C4-2B (cell line): ENCODE results near the gene SPIN2B.
"Not testable (repeated sequence)": the region's sequence is repeated elsewhere in the genome, so short reads cannot be mapped to it uniquely, and the experiment has no call there.

Experiments used
- ZFX ChIP-seq: fragments of 450-650 bp; IDR thresholded peaks from 2 replicates; pipeline ENCODE4 v1.6.1; 2017
- TF ChIP-seq, protein P1 (sequence below): fragments of 450-650 bp; conservative IDR thresholded peaks from 2 replicates; pipeline ENCODE4 v1.5.1; 2017; ENCODE audit warnings: mild to moderate bottlenecking

GRCh38 chrX:57152222-57152621, 30.9 kb upstream of the SPIN2B start:
- TF ChIP-seq, protein P1, sequence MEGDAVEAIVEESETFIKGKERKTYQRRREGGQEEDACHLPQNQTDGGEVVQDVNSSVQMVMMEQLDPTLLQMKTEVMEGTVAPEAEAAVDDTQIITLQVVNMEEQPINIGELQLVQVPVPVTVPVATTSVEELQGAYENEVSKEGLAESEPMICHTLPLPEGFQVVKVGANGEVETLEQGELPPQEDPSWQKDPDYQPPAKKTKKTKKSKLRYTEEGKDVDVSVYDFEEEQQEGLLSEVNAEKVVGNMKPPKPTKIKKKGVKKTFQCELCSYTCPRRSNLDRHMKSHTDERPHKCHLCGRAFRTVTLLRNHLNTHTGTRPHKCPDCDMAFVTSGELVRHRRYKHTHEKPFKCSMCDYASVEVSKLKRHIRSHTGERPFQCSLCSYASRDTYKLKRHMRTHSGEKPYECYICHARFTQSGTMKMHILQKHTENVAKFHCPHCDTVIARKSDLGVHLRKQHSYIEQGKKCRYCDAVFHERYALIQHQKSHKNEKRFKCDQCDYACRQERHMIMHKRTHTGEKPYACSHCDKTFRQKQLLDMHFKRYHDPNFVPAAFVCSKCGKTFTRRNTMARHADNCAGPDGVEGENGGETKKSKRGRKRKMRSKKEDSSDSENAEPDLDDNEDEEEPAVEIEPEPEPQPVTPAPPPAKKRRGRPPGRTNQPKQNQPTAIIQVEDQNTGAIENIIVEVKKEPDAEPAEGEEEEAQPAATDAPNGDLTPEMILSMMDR = not testable (repeated sequence)
- TF ChIP-seq ZFX = not testable (repeated sequence)
